ENCODE data around the gene COP1. TPM values are rescaled to one million over a fixed set of nuclear protein-coding genes. Genes with fewer than 3 reads are reported as not detected.
"Not testable (repeated sequence)": the region's sequence is repeated elsewhere in the genome, so short reads cannot be mapped to it uniquely, and the experiment has no call there.

Gene COP1
- total RNA-seq, 1 donor from 2014 or later = 141 TPM

- DNase-seq = no peak
Observed at GRCh38 chr1:176119549-176119948, 87.5 kb downstream of the COP1 start.

DNA sequence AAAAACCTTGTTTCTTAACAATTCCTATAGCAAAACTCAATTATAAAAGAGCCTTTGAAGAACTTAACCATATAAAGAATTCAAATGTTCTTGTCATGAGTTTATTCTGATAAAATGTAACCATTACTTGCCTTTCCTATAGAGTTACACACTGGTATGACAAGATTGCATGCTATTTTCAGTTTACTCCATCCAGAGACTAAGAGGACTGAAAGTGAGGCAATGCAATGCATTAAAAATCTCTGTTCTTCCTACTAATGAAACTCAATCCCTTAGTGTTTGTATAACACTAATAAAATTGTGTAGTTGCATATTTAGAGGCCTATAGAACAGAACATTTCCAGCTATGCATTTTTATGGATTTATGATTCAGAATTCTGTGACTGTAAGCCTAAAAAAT lies 88.1 kb downstream of the COP1 start:
- no peak for DNase-seq

- no peak for DNase-seq
Observed at GRCh38 chr1:176111835-176112234, 95.3 kb downstream of the COP1 start.

GRCh38 chr1:176110203-176110602 lies 96.9 kb downstream of the COP1 start:
- no peak for DNase-seq

DNA sequence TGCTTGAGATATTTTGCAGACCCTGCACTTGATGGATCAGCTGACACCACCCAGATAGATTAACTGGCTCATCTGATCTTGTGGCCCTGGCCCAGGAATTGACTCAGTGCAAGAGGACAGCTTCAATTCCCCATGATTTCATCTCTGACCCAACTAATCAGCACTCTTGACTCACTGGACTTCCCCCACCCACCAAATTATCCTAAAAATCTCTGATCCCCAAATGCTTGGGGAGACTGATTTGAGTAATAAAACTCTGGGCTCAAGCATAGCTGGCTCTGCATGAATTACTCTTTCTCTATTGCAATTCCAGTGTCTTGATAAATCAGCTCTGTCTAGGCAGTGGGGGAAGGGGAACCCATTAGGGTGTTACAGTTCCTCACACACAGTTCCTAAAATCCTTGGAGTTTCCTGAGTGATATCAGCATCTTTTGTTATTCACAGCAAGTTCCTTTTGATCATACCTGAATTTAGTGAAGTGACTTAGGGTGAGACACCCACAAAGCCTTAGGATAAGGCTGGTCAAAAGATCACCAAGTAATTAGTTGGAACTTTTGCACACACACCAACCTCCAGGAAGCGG lies 104.2 kb downstream of the COP1 start:
- DNase-seq = no peak

DNA sequence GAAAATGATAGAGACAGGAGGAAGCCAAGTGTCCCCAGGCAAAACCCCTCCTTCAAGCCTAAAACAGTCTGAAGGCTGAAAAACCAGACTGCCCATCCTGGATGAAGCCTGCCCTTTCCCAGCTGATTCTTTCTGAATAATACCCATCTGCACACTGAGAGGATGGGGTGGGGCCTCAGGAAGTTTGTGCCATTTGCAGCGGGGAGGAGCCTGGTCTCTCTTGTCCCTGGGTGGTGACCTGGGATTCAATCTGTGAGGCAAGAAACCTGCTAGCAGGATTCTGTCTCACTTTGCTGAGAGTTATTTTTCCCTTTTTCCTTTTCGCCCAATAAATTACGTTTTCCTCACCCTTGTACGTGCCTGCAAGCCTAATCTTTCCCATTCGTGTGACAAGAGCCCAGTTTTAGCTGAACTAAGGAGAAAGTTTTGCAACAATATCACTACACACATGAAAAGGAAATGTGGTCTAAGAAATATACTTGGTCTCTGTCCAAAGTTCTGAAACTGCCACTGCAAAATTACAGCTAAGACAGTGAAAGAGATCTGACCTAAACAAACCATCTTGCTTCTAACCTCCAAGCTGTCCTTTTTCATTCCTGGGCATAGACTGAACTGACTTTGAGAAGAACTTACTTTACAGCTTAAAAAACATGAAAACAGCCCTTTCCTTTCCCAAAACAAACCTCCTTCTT lies 105.0 kb downstream of the COP1 start:
- no peak for DNase-seq

GRCh38 chr1:176098560-176098959 lies 108.5 kb downstream of the COP1 start:
- DNase-seq = no peak

DNA sequence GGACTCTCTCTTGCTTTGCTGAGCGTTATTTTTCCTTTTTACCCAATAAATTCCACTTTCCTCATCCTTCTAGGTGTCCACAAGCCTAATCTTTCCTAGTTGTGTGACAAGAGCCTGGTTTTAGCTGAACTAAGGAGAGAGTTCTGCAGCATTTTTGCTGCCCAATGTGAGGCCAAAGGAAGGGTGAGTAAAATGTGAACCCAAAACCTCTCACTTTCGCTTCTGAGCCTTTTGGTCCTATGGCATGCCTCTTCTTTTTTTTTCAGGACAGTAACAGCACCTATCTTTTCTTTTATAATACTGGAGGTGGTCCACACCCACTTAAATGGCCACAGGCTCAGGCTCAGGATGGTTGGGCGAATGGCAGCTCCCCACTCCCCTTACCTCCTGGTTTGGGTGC lies 111.1 kb downstream of the COP1 start:
- DNase-seq = no peak

GRCh38 chr1:176090766-176091165 lies 116.3 kb downstream of the COP1 start:
- no peak for DNase-seq

GRCh38 chr1:176087746-176088145 lies 119.3 kb downstream of the COP1 start:
- not testable (repeated sequence) for DNase-seq

GRCh38 chr1:176073524-176074157 lies 133.4 kb downstream of the COP1 start:
- DNase-seq = peak; percentile 1

DNA sequence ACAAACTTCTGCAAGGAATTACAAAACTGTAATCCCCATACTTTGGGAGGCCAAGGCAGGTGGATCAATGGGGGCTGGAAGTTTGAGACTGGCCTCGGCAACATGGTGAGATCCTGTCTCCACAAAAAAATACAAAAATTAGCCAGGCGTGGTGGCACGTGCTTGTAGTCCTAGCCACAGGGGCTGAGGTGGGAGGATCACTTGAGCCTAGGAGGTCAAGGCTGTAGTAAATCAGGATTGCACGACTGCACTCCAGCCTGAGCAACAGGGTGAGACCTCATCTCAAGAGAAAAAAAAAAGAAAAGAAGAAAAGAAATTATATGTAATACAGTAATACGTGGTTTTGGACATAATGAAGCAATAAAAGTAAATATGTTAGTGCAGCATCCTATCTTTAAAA lies 138.2 kb downstream of the COP1 start:
- DNase-seq = no peak

DNA sequence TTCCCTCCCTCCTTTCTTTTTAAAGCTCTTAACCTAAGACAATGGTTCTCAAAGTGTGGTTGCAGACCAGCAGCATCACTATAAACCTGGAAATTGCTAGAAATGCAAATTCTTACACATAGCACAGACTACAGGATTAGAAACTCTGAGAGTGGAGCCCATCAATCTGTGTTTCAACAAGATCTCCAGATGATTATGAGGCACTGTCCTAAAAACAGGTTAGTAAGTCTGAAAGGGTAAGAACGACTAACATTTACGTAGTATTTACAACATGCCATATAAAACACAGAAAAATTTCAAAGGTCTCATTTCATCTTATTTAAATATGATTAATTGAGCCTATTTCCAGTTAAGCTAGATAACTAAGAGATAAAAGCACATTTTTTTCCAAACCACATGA lies 138.8 kb downstream of the COP1 start:
- DNase-seq = no peak

- no peak for DNase-seq
Observed at GRCh38 chr1:176066709-176067108, 140.4 kb downstream of the COP1 start.

GRCh38 chr1:176058686-176059085 lies 148.4 kb downstream of the COP1 start:
- no peak for DNase-seq

DNA sequence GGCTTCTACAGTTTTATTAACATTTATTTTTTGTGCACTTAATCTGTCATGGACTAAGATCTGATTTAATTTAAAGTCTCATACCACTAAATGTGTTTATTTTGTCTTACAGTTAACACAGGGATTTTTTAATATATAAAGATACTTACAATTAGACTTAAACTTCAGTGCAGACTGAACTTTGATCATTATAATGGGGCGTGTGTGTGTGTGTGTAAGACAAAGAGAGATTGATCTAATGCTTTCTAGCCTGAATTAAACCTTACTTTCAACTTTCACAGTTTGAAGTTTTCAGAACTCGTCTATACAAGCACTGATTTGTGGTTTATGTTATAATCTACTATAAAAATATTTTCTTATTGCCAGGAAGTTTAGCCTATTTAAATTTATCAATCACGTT lies 150.8 kb downstream of the COP1 start:
- DNase-seq = no peak

- no peak for DNase-seq
Observed at GRCh38 chr1:176055398-176055797, 151.7 kb downstream of the COP1 start.

DNA sequence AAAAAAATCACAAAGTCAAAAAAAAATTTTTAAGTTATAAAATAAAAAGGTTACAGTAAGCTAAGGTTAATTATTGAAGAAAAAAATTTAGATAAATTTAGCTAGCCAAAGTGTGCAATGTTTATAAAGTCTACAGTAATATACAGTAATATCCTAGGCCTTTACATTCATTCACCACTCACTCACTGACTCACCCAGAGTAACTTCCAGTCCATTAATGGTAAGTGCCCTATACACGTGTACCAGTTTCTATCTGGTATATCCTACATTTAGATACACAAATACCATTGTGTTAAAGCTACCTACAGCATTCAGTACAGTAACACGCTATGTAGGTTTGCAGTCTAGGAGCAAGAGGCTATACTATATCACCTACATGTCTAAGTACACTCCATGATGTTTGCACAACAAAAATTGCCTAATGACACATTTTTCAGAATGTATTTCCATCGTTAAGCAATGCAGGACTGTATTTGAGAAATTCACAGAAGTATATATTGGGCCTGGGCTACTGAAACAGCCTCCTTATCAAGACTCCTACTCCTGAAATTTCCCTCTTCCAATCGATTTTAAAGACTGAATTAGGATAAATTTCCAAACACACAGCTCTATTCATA lies 155.1 kb downstream of the COP1 start:
- no peak for DNase-seq

DNA sequence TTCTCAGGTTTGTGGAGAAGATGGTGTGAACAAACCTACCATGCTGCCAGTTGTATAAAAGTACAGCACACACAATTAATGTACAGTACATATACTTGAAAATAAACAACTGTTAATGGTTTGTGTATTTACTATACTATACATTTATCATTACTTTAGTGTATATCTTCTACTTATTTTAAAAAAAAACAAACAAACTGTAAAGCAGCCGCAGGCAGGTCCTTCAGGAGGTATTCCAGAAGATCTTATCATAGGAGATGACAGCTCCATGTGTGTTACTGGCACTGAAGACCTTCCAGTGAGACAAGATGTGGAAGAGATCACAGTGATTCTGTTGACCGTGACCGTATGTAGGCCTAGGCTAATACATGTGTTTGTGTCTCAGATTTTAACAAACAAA lies 155.7 kb downstream of the COP1 start:
- no peak for DNase-seq

GRCh38 chr1:176049582-176049981 lies 157.5 kb downstream of the COP1 start:
- DNase-seq = no peak

- no peak for DNase-seq
Observed at GRCh38 chr1:176046926-176047325, 160.2 kb downstream of the COP1 start.

DNA sequence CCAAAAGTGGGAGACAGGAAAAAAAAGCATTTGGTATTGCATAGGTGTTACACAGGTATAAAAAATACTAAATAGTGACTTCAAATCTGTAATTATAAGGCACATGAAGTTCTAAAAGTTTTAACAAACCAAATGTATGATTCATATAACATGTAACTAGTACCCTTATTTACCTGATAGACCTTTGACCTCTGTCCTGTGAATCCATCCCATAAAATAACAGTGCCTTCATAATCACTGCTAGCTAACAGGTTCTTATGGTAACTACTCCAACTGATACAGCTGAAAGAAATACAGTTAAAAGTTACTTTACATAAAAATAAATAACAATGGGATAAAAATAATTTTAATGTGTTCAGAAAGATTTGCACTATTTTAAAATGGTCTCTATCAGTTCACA lies 163.5 kb downstream of the COP1 start:
- DNase-seq = no peak

GRCh38 chr1:176033881-176034280 lies 173.2 kb downstream of the COP1 start:
- DNase-seq = no peak

- DNase-seq = no peak
Observed at GRCh38 chr1:176033474-176033873, 173.6 kb downstream of the COP1 start.

Measured in occipital lobe (tissue), 2 donors.